Measurements from ENCODE around the gene NAV1. TPM values are rescaled to one million over a fixed set of nuclear protein-coding genes. Genes with fewer than 3 reads are reported as not detected.
"Not testable (repeated sequence)": the region's sequence is repeated elsewhere in the genome, so short reads cannot be mapped to it uniquely, and the experiment has no call there.

NAV1 gene
- total and polyA plus RNA-seq, 2 donors (not counting 3 experiments of a cell fraction or from before 2014, with no cell fraction given) = 19.9 to 138 TPM

DNA sequence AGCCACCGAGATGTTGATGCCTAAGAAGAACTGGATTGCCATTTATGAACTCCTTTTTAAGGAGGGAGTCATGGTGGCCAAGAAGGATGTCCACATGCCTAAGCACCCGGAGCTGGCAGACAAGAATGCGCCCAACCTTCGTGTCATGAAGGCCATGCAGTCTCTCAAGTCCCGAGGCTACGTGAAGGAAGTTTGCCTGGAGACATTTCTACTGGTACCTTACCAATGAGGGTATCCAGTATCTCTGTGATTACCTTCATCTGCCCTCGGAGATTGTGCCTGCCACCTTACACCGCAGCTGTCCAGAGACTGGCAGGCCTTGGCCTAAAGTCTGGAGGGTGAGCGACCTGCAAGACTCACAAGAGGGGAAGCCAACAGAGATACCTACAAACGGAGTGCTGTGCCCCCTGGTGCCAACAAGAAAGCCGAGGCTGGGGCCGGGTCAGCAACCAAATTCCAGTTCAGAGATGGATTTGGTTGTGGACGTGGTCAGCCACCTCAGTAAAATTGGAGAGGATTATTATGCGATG, 18.8 kb upstream of the NAV1 start:
- FAIRE-seq, POLR2A ChIA-PET: not testable (repeated sequence)

DNA sequence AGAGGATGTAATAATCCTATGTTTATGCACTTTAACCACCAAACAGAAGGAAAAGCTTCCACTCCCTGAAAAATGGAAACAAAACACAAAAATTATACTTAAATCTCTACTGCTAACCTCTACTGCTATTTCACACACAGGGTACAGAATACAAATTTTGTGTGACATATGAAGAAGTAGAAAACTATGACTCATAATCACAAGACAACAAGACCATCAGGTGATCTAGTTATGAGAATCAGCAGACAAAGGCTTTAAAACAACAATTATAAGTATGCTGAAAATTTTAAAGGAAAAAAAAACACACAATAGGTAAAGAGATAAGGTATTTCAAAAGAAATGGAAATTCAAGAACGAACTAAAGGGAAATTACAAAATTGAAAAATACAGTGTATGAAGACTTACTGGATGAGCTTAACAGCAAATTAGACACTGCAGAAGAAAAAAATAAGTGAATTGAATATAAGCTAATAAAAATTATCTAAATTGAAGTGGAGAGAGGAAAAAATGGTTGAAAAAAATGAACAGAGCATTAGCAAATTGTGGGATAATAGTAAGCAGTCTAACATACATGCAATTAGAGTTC, 13.6 kb upstream of the NAV1 start:
- dilution Hi-C loops (cut with MboI; ENCODE audit: extremely low pct_ligation_motif_present, low sequenced_read_pairs) = no loop called here
- Histone ChIP-seq H4K20me1 (replicated peaks; ENCODE audit: control insufficient read depth, extremely low read depth, insufficient read depth, low read length) (no peaks in the 10 kb centered on the region), H3K79me2 (ENCODE audit: control insufficient read depth, insufficient read depth, low read length) (no peaks in the 10 kb centered on the region), H2AFZ (ENCODE audit: low read depth, low read length) (no peak overlapping the region), H3K4me3 (replicated peaks in 1 of 3; ENCODE audit: insufficient read depth in 1 of 3, low read depth in 1 of 3, low read length in 3 of 3) (no peak overlapping the region), H3K27ac (ENCODE audit: insufficient read depth, low read depth, low read length) (no peak overlapping the region), H3K4me1 (ENCODE audit: control insufficient read depth, extremely low read depth, insufficient read depth, low read length) (no peaks in the 10 kb centered on the region), H3K36me3 (ENCODE audit: control insufficient read depth in 2 of 2, extremely low read depth in 1 of 2, insufficient read depth in 2 of 2, low read length in 2 of 2) (no peaks in the 10 kb centered on the region), H3K9me1 (replicated peaks; ENCODE audit: control insufficient read depth, extremely low read depth, insufficient read depth, low read length) (no peaks in the 10 kb centered on the region), H3K4me2 (ENCODE audit: insufficient read depth, low read length) (no peak overlapping the region), H3K9ac (replicated peaks; ENCODE audit: extremely low read depth, insufficient read depth, low read length) (no peak overlapping the region), H3K9me3 (replicated peaks; ENCODE audit: control insufficient read depth, insufficient read depth, low read length) (no peaks in the 10 kb centered on the region), H3K27me3 (ENCODE audit: control insufficient read depth in 2 of 2, insufficient read depth in 2 of 2, low read length in 2 of 2) (no peaks in the 10 kb centered on the region)
- peak; percentile 25 for TF ChIP-seq JUN (IDR thresholded peaks at IDR 0.05; ENCODE audit: borderline replicate concordance, insufficient read depth, insufficient read length, low read depth)
- no peak for TF ChIP-seq POLR2A (IDR thresholded peaks at IDR 0.05; ENCODE audit: low read depth, low read length)
- ChIA-PET CTCF (interaction anchor here (1.0 to 5.2 kb wide), 5 partner anchors 12 to 268 kb away, joined by 3 to 31 read pairs (median 3); no protein-coding TSS in a partner anchor), POLR2A (no interaction called here)
- intact Hi-C loops (cut with micrococcal nuclease) = no loop called here
- no peak for DNase-seq (ENCODE audit: low read depth, low spot score)
- no peak for FAIRE-seq
- no TSS peak for BruUV-seq (replicated peaks)

More for the DNA sequence above, 18.8 kb upstream of the NAV1 start:
- H3K36me3 ChIP-seq (ENCODE audit: control insufficient read depth in 2 of 2, extremely low read depth in 1 of 2, insufficient read depth in 2 of 2, low read length in 2 of 2); H3K9ac ChIP-seq (replicated peaks; ENCODE audit: extremely low read depth, insufficient read depth, low read length); H3K27ac ChIP-seq (ENCODE audit: insufficient read depth, low read depth, low read length); DNase-seq (ENCODE audit: low read depth, low spot score); H3K4me2 ChIP-seq (ENCODE audit: insufficient read depth, low read length); H3K27me3 ChIP-seq (ENCODE audit: control insufficient read depth in 2 of 2, insufficient read depth in 2 of 2, low read length in 2 of 2); CTCF ChIA-PET; H3K4me3 ChIP-seq (replicated peaks in 1 of 3; ENCODE audit: insufficient read depth in 1 of 3, low read depth in 1 of 3, low read length in 3 of 3); H2AFZ ChIP-seq (ENCODE audit: low read depth, low read length); H4K20me1 ChIP-seq (replicated peaks; ENCODE audit: control insufficient read depth, extremely low read depth, insufficient read depth, low read length); H3K9me3 ChIP-seq (replicated peaks; ENCODE audit: control insufficient read depth, insufficient read depth, low read length); dilution Hi-C loops (cut with MboI; ENCODE audit: extremely low pct_ligation_motif_present, low sequenced_read_pairs); H3K79me2 ChIP-seq (ENCODE audit: control insufficient read depth, insufficient read depth, low read length); intact Hi-C loops (cut with micrococcal nuclease); H3K4me1 ChIP-seq (ENCODE audit: control insufficient read depth, extremely low read depth, insufficient read depth, low read length); H3K9me1 ChIP-seq (replicated peaks; ENCODE audit: control insufficient read depth, extremely low read depth, insufficient read depth, low read length); BruUV-seq (replicated peaks): not testable (repeated sequence)
